Fibroblast of the aortic adventitia (primary cell): ENCODE measurements around the gene RPRD1A. TPM values are rescaled to one million over a fixed set of nuclear protein-coding genes. Genes with fewer than 3 reads are reported as not detected.

Experiments used
- DNase-seq: peaks from one replicate; pipeline ENCODE4 v3.0.0-alpha.2; 2010; ENCODE audit warnings: low read depth
- H3K4me3 ChIP-seq: 2 replicates; pipeline ENCODE4 v1.5.1; 2011; ENCODE audit warnings: low read depth, mild to moderate bottlenecking, control low read depth, low read length, moderate library complexity
- CTCF ChIP-seq: IDR thresholded peaks from 2 replicates; pipeline ENCODE4 v1.5.1; 2011; ENCODE audit warnings: mild to moderate bottlenecking, low read length, control low read depth, inconsistent platforms; ENCODE audit not compliant: insufficient read depth
- total RNA-seq: library from RNA; depleted of rRNA; stranded (reverse); fragments of >200 nt; gene quantifications from 2 replicates; pipeline ENCODE4 v1.2.3, GENCODE V29; 2012; ENCODE audit warnings: low replicate concordance

RPRD1A gene
- total RNA-seq, 1 donor: 47.4 TPM

- TF ChIP-seq CTCF: no peak
- H3K4me3 ChIP-seq: no peak overlapping the region
- DNase-seq: no peak
Measured at GRCh38 chr18:36045241-36045991, 21.9 kb downstream of the RPRD1A start.

DNA sequence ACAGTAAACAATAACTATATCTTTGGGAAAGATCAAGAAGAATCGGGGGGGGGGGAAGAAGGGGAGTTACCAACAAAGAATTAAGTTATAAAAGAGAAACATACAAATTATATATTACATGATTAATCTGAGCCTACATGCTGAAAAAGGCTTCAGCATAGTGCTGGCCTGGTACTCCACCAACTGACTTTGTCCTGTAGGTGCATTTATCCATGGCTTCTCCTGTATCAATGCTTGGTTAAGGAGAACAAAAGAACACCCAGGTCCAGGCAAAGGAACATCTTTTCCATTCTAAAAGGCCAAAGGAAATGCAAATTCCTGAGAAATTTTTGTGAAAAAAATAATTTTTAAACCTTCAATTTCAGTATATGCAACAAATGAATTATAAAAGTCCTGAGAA lies 24.2 kb downstream of the RPRD1A start:
- no peak overlapping the region for H3K4me3 ChIP-seq
- no peak for DNase-seq
- TF ChIP-seq CTCF: no peak

GRCh38 chr18:36041146-36041545 lies 26.2 kb downstream of the RPRD1A start:
- no peak for TF ChIP-seq CTCF
- no peak for DNase-seq
- H3K4me3 ChIP-seq: no peak overlapping the region

DNA sequence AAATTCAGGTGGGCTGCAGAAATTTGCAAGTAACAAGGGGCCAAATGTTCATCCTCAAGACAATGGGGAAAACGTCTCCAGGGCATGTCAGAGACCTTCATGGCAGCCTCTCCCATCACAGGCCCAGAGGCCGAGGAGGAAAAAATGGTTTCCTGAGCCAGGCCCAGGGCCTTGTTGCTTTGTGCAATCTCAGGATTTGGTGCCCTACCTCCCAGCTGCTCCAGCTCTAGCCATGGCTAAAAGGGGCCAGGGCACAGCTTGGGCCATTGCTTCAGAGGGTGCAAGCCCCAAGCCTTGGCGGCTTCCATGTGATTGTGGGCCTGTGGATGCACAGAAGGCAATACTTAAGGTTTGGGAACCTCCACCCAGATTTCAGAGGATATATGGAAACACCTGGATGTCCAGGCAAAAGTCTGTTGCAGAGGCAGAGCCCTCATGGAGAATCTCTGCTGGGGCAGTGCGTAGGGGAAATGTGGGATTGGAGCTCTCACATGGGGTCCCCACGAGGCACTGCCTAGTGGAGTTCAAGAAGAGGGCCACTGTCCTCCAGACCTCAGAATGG lies 29.2 kb downstream of the RPRD1A start:
- no peak for DNase-seq
- no peak overlapping the region for H3K4me3 ChIP-seq
- TF ChIP-seq CTCF: no peak

DNA sequence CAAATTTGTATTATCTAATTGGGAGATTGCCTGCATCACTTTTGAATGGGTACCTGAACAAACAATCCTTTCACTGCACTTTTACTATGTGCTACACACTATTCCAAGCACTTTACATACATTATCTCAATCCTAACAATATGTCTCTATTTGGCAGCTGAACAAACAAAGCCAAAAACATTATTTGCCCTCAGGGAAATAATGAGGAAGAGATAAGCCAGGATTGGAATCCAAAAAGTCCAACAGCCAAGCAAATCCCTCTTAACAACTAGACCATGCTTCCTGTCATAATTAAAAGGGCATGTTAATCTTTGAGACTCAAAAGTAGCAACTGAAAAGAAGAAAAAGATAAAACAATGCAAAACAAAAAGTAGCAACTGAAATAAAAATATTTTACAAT lies 32.1 kb downstream of the RPRD1A start:
- TF ChIP-seq CTCF: no peak
- H3K4me3 ChIP-seq: no peak overlapping the region
- peak; percentile 33 for DNase-seq

DNA sequence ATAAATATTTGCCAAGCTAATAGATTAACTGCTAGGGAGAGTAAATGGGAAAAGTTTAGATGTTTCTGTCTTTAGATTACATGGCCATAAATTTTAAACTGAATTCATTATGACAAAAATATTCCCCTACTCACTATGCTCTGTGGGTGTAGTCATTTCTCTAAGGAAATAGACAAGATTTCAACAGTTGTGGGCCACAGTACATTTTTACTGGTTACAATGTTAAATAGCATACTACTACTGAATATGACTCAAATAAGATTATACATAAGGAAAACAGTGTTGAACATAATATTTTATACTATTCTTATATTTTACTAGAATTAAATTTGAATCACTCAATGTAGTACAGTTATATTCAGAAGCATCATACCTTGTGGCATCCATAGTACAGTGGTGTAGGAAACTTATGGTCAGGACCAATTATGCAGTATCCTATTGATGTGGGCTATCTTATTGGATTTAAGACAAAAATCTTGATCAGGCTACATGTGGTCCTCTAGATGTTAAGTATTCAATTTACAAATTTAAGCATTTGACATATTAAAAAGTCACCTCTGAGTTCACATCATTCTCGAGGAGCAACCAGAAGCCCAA lies 33.0 kb downstream of the RPRD1A start:
- no peak overlapping the region for H3K4me3 ChIP-seq
- no peak for TF ChIP-seq CTCF
- no peak for DNase-seq
